HCT116 (cell line): ENCODE measurements around the gene SLC35F1. TPM values are rescaled to one million over a fixed set of nuclear protein-coding genes. Genes with fewer than 3 reads are reported as not detected.

Experiments used
- ATAC-seq: fragments of 200-7000 bp; cut with Tn5 transposase; 2 replicates; pipeline ENCODE4 v1.9.1; 2020; ENCODE audit warnings: mild to moderate bottlenecking, moderate library complexity
- BruUV-seq: library from RNA; stranded (reverse); fragments of 400-500 nt; replicated peaks from 2 replicates; lab custom pipeline; 2021; lab: Mats Ljungman, UMichigan
- CTCF ChIA-PET: fragments of 300-600 bp; sonication (Branson Sonifier 250); formaldehyde crosslinking; loops from one replicate; lab custom pipeline; 2021; ENCODE audit warnings: antibody characterized with exemption; lab: Charles Lee
- POLR2A ChIA-PET: fragments of 300-600, 350-600 bp; sonication (Branson Sonifier 250); formaldehyde crosslinking; loops from one replicate; lab custom pipeline; 2021; ENCODE audit warnings: antibody characterized with exemption; lab: Charles Lee
- RAD21 ChIA-PET, 2 experiments: fragments of 300-600 bp; sonication (Branson Sonifier 250); formaldehyde crosslinking; loops; one replicate each; lab custom pipeline; 2023; ENCODE audit warnings: low total read pairs in 2 of 2; ENCODE audit not compliant: uncharacterized antibody in 2 of 2, unreplicated experiment in 2 of 2, low non-redundant PET in 1 of 2; lab: Charles Lee
- DNase-seq: peaks from one replicate; pipeline ENCODE4 v3.0.0-alpha.2; 2010; ENCODE audit warnings: low read depth, low spot score
- H2AFZ ChIP-seq: fragments of 200-600 bp; shearing (Covaris generic), sonication (generic); 2 replicates; pipeline ENCODE4 v1.6.1; 2017; ENCODE audit warnings: low read depth, mixed run types, mixed read lengths, antibody characterized with exemption, low read length; ENCODE audit not compliant: poor library complexity, severe bottlenecking
- H3K27ac ChIP-seq: 2 replicates; pipeline ENCODE4 v1.5.1; 2012; ENCODE audit warnings: low read depth, low read length
- H3K27me3 ChIP-seq: fragments of 200-600 bp; sonication (generic); 2 replicates; pipeline ENCODE4 v1.6.1; 2016; ENCODE audit warnings: mixed run types, low read length, mixed read lengths; ENCODE audit not compliant: insufficient read depth
- H3K36me3 ChIP-seq, 2 experiments: fragments of 200-500 bp in 1 of 2; fragments of 200-600 bp in 1 of 2; sonication (Bioruptor generic) in 1 of 2; sonication (generic) in 1 of 2; 2 replicates each; pipeline versions ENCODE4 v1.5.1 to v1.6.1; 2014 to 2016; ENCODE audit warnings: low read length in 2 of 2, inconsistent platforms in 1 of 2, mixed read lengths in 1 of 2, mixed run types in 1 of 2; ENCODE audit not compliant: insufficient read depth in 2 of 2, control insufficient read depth in 1 of 2
- H3K4me1 ChIP-seq, 2 experiments: fragments of 200-600 bp in 1 of 2; sonication (generic) in 1 of 2; 2 replicates each; pipeline versions ENCODE4 v1.5.1 to v1.6.1; 2012 to 2017; ENCODE audit warnings: low read length in 2 of 2, inconsistent platforms in 1 of 2, mild to moderate bottlenecking in 1 of 2, mixed read lengths in 1 of 2, mixed run types in 1 of 2, moderate library complexity in 1 of 2; ENCODE audit not compliant: insufficient read depth in 2 of 2, control insufficient read depth in 1 of 2
- H3K4me2 ChIP-seq: fragments of 200-600 bp; sonication (generic); 2 replicates; pipeline ENCODE4 v1.6.1; 2017; ENCODE audit warnings: mixed run types, low read length, mixed read lengths
- H3K4me3 ChIP-seq, 2 experiments: fragments of 200-600 bp in 1 of 2; sonication (generic) in 1 of 2; replicated peaks in 1 of 2; 2 replicates each; pipeline ENCODE4 v1.5.1; 2011 to 2016; ENCODE audit warnings: low read length in 2 of 2, control low read depth in 1 of 2, low read depth in 1 of 2, mild to moderate bottlenecking in 1 of 2, mixed read lengths in 1 of 2, mixed run types in 1 of 2
- H3K79me2 ChIP-seq: fragments of 200-600 bp; sonication (generic); 2 replicates; pipeline ENCODE4 v1.6.1; 2017; ENCODE audit warnings: mild to moderate bottlenecking, mixed run types, low read length, moderate library complexity, mixed read lengths; ENCODE audit not compliant: insufficient read depth
- H3K9ac ChIP-seq: fragments of 200-600 bp; sonication (generic); 2 replicates; pipeline ENCODE4 v1.6.1; 2016; ENCODE audit warnings: low read length, mixed read lengths
- H3K9me2 ChIP-seq: fragments of 200-600 bp; sonication (generic), shearing (Covaris generic); 2 replicates; pipeline ENCODE4 v1.6.1; 2017; ENCODE audit warnings: mixed run types, mild to moderate bottlenecking, moderate library complexity; ENCODE audit not compliant: insufficient read depth
- H3K9me3 ChIP-seq, 2 experiments: fragments of 200-500 bp in 1 of 2; fragments of 200-600 bp in 1 of 2; sonication (Bioruptor generic) in 1 of 2; sonication (generic) in 1 of 2; 2 replicates each; pipeline ENCODE4 v1.6.1; 2014 to 2017; ENCODE audit warnings: low read length in 2 of 2, mixed read lengths in 2 of 2, inconsistent platforms in 1 of 2, low read depth in 1 of 2, mild to moderate bottlenecking in 1 of 2, mixed run types in 1 of 2, moderate library complexity in 1 of 2; ENCODE audit not compliant: control insufficient read depth in 1 of 2, insufficient read depth in 1 of 2
- H4K20me1 ChIP-seq: fragments of 200-600 bp; sonication (generic), shearing (Covaris generic); 2 replicates; pipeline ENCODE4 v1.6.1; 2017; ENCODE audit warnings: mixed run types, mild to moderate bottlenecking, moderate library complexity; ENCODE audit not compliant: insufficient read depth
- CBX3 ChIP-seq: IDR thresholded peaks from 2 replicates; pipeline ENCODE4 v1.6.1; 2012; ENCODE audit warnings: low read depth
- RAD21 ChIP-seq: IDR thresholded peaks from 2 replicates; pipeline ENCODE4 v1.6.1; 2012; ENCODE audit warnings: low read depth, mild to moderate bottlenecking
- ZBTB33 ChIP-seq: IDR thresholded peaks from 2 replicates; pipeline ENCODE4 v1.6.1; 2011; ENCODE audit warnings: mild to moderate bottlenecking, low read length, moderate library complexity; ENCODE audit not compliant: insufficient replicate concordance; ENCODE audit errors: extremely low read depth
- ZFX ChIP-seq: fragments of 450-650 bp; IDR thresholded peaks from 2 replicates; pipeline ENCODE4 v1.6.1; 2017
- intact Hi-C: fragments of 100-400 bp; cut with micrococcal nuclease; formaldehyde crosslinking; loops from 2 replicates; pipeline ENCODE4 v1.10.0; 2022
- total RNA-seq: library from RNA; stranded (reverse); gene quantifications from one replicate; pipeline ENCODE4 v1.2.1, GENCODE V29; 2021; ENCODE audit not compliant: unreplicated experiment
- TF ChIP-seq, protein P1 (sequence below), 3 experiments: fragments of 200-600 bp in 1 of 3; sonication (generic) in 1 of 3; IDR thresholded peaks in 2 of 3; conservative IDR thresholded peaks in 1 of 3; 2 replicates each; pipeline ENCODE4 v1.5.1; 2012 to 2017; ENCODE audit warnings: low read depth in 2 of 3, low read length in 2 of 3, antibody characterized with exemption in 1 of 3, borderline replicate concordance in 1 of 3, control low read depth in 1 of 3, mild to moderate bottlenecking in 1 of 3, mixed read lengths in 1 of 3, mixed run types in 1 of 3, moderate library complexity in 1 of 3; ENCODE audit not compliant: insufficient read depth in 1 of 3
- TF ChIP-seq, protein P2 (sequence below): IDR thresholded peaks from 2 replicates; pipeline ENCODE4 v1.6.1; 2012

SLC35F1 gene
- total RNA-seq, 1 experiment from 2014 or later = 0.07 TPM

DNA sequence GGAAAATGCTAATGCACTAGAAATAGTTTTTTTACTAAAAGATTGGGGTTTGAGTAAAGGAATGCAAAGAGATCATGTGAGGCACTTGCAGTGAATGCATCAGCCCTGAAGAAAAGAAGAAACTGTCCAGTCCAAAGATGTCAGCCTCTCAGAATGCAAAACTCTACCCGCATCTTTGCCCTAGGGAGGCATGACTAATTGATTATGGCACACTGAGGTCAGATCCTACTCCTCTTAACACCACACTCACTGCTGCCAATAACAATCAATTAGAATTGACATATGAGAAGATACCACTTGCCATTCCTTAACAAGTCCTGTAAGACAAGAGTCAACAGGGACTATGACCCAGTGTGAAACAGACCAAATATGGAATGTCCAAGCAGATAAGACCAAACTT lies 378.7 kb downstream of the SLC35F1 start:
- no peak overlapping the region for H3K27ac ChIP-seq
- no peak for TF ChIP-seq CBX3
- TF ChIP-seq ZBTB33 = no peak
- TF ChIP-seq, protein P1, sequence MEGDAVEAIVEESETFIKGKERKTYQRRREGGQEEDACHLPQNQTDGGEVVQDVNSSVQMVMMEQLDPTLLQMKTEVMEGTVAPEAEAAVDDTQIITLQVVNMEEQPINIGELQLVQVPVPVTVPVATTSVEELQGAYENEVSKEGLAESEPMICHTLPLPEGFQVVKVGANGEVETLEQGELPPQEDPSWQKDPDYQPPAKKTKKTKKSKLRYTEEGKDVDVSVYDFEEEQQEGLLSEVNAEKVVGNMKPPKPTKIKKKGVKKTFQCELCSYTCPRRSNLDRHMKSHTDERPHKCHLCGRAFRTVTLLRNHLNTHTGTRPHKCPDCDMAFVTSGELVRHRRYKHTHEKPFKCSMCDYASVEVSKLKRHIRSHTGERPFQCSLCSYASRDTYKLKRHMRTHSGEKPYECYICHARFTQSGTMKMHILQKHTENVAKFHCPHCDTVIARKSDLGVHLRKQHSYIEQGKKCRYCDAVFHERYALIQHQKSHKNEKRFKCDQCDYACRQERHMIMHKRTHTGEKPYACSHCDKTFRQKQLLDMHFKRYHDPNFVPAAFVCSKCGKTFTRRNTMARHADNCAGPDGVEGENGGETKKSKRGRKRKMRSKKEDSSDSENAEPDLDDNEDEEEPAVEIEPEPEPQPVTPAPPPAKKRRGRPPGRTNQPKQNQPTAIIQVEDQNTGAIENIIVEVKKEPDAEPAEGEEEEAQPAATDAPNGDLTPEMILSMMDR (IDR thresholded peaks at IDR 0.05 in 2 of 3, conservative IDR thresholded peaks at IDR 0.05 in 1 of 3; ENCODE audit: borderline replicate concordance in 1 of 3, insufficient read depth in 1 of 3, low read depth in 2 of 3, low read length in 2 of 3) = no peak
- TF ChIP-seq ZFX = no peak
- no peak for TF ChIP-seq RAD21
- TF ChIP-seq, protein P2, sequence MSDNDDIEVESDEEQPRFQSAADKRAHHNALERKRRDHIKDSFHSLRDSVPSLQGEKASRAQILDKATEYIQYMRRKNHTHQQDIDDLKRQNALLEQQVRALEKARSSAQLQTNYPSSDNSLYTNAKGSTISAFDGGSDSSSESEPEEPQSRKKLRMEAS = no peak
- no peak overlapping the region for H3K4me2 ChIP-seq
- ATAC-seq (no peak), DNase-seq (no peak)
- no peaks in the 10 kb centered on the region for H3K79me2 ChIP-seq
- no TSS peak for BruUV-seq
- H3K9me2 ChIP-seq = no peaks in the 10 kb centered on the region
- no peak overlapping the region for H2AFZ ChIP-seq
- no peak overlapping the region for H3K9ac ChIP-seq
- RAD21 ChIA-PET = no interaction called here
- H4K20me1 ChIP-seq = no peaks in the 10 kb centered on the region
- no peaks in the 10 kb centered on the region for H3K36me3 ChIP-seq
- CTCF ChIA-PET = interaction anchor here (1.6 to 2.8 kb wide), 2 partner anchors 280 to 295 kb away, joined by 3 to 9 read pairs; no protein-coding TSS in a partner anchor
- POLR2A ChIA-PET = no interaction called here
- no peaks in the 10 kb centered on the region for H3K9me3 ChIP-seq
- H3K27me3 ChIP-seq = no peaks in the 10 kb centered on the region
- no peaks in the 10 kb centered on the region for H3K4me1 ChIP-seq
- intact Hi-C loops = loop anchor here (2.0 to 10.0 kb wide), 2 partner anchors 491 to 519 kb away; no protein-coding TSS in a partner anchor
- H3K4me3 ChIP-seq = no peak overlapping the region
